ENCODE measurements around the gene REV3L.

GRCh38 chr6:111437573-111437972, 45.4 kb downstream of the REV3L start:
- TF ChIP-seq, protein P1, sequence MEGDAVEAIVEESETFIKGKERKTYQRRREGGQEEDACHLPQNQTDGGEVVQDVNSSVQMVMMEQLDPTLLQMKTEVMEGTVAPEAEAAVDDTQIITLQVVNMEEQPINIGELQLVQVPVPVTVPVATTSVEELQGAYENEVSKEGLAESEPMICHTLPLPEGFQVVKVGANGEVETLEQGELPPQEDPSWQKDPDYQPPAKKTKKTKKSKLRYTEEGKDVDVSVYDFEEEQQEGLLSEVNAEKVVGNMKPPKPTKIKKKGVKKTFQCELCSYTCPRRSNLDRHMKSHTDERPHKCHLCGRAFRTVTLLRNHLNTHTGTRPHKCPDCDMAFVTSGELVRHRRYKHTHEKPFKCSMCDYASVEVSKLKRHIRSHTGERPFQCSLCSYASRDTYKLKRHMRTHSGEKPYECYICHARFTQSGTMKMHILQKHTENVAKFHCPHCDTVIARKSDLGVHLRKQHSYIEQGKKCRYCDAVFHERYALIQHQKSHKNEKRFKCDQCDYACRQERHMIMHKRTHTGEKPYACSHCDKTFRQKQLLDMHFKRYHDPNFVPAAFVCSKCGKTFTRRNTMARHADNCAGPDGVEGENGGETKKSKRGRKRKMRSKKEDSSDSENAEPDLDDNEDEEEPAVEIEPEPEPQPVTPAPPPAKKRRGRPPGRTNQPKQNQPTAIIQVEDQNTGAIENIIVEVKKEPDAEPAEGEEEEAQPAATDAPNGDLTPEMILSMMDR (IDR thresholded peaks at IDR 0.05), result no peak
- TF ChIP-seq POLR2AphosphoS5 (IDR thresholded peaks at IDR 0.05) (no peak), POLR2A (IDR thresholded peaks at IDR 0.05; ENCODE audit: low read depth) (no peak), EP300 (IDR thresholded peaks at IDR 0.05) (no peak)

Data from esophagus muscularis mucosa (tissue), 4 donors.